PC-9 (cell line): ENCODE measurements around the gene PRM3. TPM values are rescaled to one million over a fixed set of nuclear protein-coding genes. Genes with fewer than 3 reads are reported as not detected.

ENCODE experiments used
- BruUV-seq: library from RNA; stranded (reverse); fragments of 400-500 nt; replicated peaks from 2 replicates; lab custom pipeline; 2021; lab: Mats Ljungman, UMichigan
- CTCF ChIA-PET: fragments of 300-600 bp; sonication (Branson Sonifier 250); formaldehyde crosslinking; loops from one replicate; lab custom pipeline; 2022; ENCODE audit warnings: antibody characterized with exemption; lab: Charles Lee
- POLR2A ChIA-PET: fragments of 300-600 bp; sonication (Branson Sonifier 250); formaldehyde crosslinking; loops from one replicate; lab custom pipeline; 2022; ENCODE audit warnings: antibody characterized with exemption; ENCODE audit not compliant: unreplicated experiment; lab: Charles Lee
- DNase-seq, 2 experiments: peaks; one replicate each; pipeline versions ENCODE4 v3.0.0 to v3.0.0-alpha.2; 2015 to 2022; ENCODE audit warnings: mixed read lengths in 1 of 2
- H2AFZ ChIP-seq: fragments of 200-600 bp; sonication (generic); 2 replicates; pipeline ENCODE4 v1.8.1; 2017; ENCODE audit warnings: antibody characterized with exemption
- H3F3A ChIP-seq: fragments of 200-600 bp; sonication (generic); 2 replicates; pipeline ENCODE4 v1.8.1; 2017; ENCODE audit warnings: antibody characterized with exemption, mild to moderate bottlenecking, low read depth; ENCODE audit not compliant: insufficient read depth
- H3K27ac ChIP-seq: fragments of 200-600 bp; sonication (generic); 2 replicates; pipeline ENCODE4 v1.6.1; 2016; ENCODE audit warnings: mixed run types
- H3K27me3 ChIP-seq: fragments of 200-600 bp; sonication (generic); 2 replicates; pipeline ENCODE4 v1.6.1; 2016; ENCODE audit warnings: low read depth, mixed run types; ENCODE audit not compliant: insufficient read depth
- H3K36me3 ChIP-seq: fragments of 200-600 bp; sonication (generic); 2 replicates; pipeline ENCODE4 v1.6.1; 2016; ENCODE audit warnings: low read depth, mixed run types
- H3K4me1 ChIP-seq: fragments of 200-600 bp; sonication (generic); replicated peaks from 2 replicates; pipeline ENCODE4 v1.6.1; 2016; ENCODE audit warnings: mixed run types; ENCODE audit not compliant: insufficient read depth
- H3K4me2 ChIP-seq: fragments of 200-600 bp; sonication (generic); 2 replicates; pipeline ENCODE4 v1.6.1; 2017; ENCODE audit warnings: mixed run types
- H3K4me3 ChIP-seq: fragments of 200-600 bp; sonication (generic); 2 replicates; pipeline ENCODE4 v1.6.1; 2016; ENCODE audit warnings: mixed run types
- H3K79me2 ChIP-seq: fragments of 200-600 bp; sonication (generic); 2 replicates; pipeline ENCODE4 v1.6.1; 2017; ENCODE audit warnings: low read depth, mixed run types
- H3K9me2 ChIP-seq: fragments of 200-600 bp; sonication (generic); 2 replicates; pipeline ENCODE4 v1.8.1; 2017; ENCODE audit warnings: mild to moderate bottlenecking; ENCODE audit not compliant: insufficient read depth
- H3K9me3 ChIP-seq: fragments of 200-600 bp; sonication (generic); 2 replicates; pipeline ENCODE4 v1.8.1; 2016; ENCODE audit warnings: low read depth; ENCODE audit not compliant: insufficient read depth
- H4K20me1 ChIP-seq: fragments of 200-600 bp; sonication (generic); 2 replicates; pipeline ENCODE4 v1.8.1; 2017; ENCODE audit not compliant: insufficient read depth
- CTCF ChIP-seq: fragments of 200-600 bp; sonication (generic); conservative IDR thresholded peaks from 2 replicates; pipeline ENCODE4 v1.6.1; 2017; ENCODE audit warnings: mixed run types, antibody characterized with exemption, mild to moderate bottlenecking, moderate library complexity
- EZH2 ChIP-seq: fragments of 200-600 bp; sonication (generic); IDR thresholded peaks from 2 replicates; pipeline ENCODE4 v1.8.0; 2017; ENCODE audit warnings: antibody characterized with exemption, low read depth
- intact Hi-C: fragments of 100-400 bp; cut with micrococcal nuclease; formaldehyde crosslinking; loops from one replicate; pipeline ENCODE4 v1.10.0; 2022; ENCODE audit not compliant: unreplicated experiment
- total RNA-seq: library from RNA; stranded (reverse); gene quantifications from 2 replicates; pipeline ENCODE4 v1.2.3, GENCODE V29; 2021

PRM3 gene
- total RNA-seq, 1 experiment from 2014 or later, result not detected

- no peaks in the 10 kb centered on the region for H3K36me3 ChIP-seq
- no peaks in the 10 kb centered on the region for H4K20me1 ChIP-seq
- BruUV-seq, result no TSS peak
- no peak overlapping the region for H3K4me3 ChIP-seq
- ChIA-PET CTCF (no interaction called here), POLR2A (no interaction called here)
- no peak overlapping the region for H3K4me2 ChIP-seq
- no peaks in the 10 kb centered on the region for H3K27me3 ChIP-seq
- no peaks in the 10 kb centered on the region for H3K9me3 ChIP-seq
- intact Hi-C loops, result no loop called here
- no peaks in the 10 kb centered on the region for H3K79me2 ChIP-seq
- no peak for DNase-seq
- H3K27ac ChIP-seq, result no peak overlapping the region
- TF ChIP-seq EZH2, result no peak
- TF ChIP-seq CTCF, result no peak
- no peaks in the 10 kb centered on the region for H3K9me2 ChIP-seq
- H3F3A ChIP-seq, result no peaks in the 10 kb centered on the region
- H3K4me1 ChIP-seq, result no peaks in the 10 kb centered on the region
- H2AFZ ChIP-seq, result no peak overlapping the region
Observed at GRCh38 chr16:11289202-11289601, 15.8 kb upstream of the PRM3 start.

- Histone ChIP-seq H3F3A (no peaks in the 10 kb centered on the region), H3K79me2 (no peaks in the 10 kb centered on the region), H4K20me1 (no peaks in the 10 kb centered on the region), H3K9me3 (no peaks in the 10 kb centered on the region), H2AFZ (no peak overlapping the region), H3K4me2 (no peak overlapping the region), H3K27ac (no peak overlapping the region), H3K4me1 (no peaks in the 10 kb centered on the region), H3K36me3 (no peaks in the 10 kb centered on the region), H3K4me3 (no peak overlapping the region), H3K9me2 (no peaks in the 10 kb centered on the region), H3K27me3 (no peaks in the 10 kb centered on the region)
- ChIA-PET POLR2A (no interaction called here), CTCF (no interaction called here)
- intact Hi-C loops, result no loop called here
- DNase-seq, result no peak
- TF ChIP-seq CTCF (no peak), EZH2 (no peak)
- no TSS peak for BruUV-seq
Observed at GRCh38 chr16:11285842-11286241, 12.4 kb upstream of the PRM3 start.

- CTCF ChIA-PET, result interaction anchor here (0.6 kb wide), 1 partner anchor 36 kb away, joined by 4 read pairs; no protein-coding TSS in a partner anchor
- TF ChIP-seq CTCF (no peak), EZH2 (no peak)
- Histone ChIP-seq H3K4me3 (no peak overlapping the region), H4K20me1 (no peaks in the 10 kb centered on the region), H3F3A (no peaks in the 10 kb centered on the region), H3K9me3 (no peaks in the 10 kb centered on the region), H2AFZ (no peak overlapping the region), H3K4me2 (no peak overlapping the region), H3K36me3 (no peaks in the 10 kb centered on the region), H3K9me2 (no peaks in the 10 kb centered on the region), H3K27ac (no peak overlapping the region), H3K27me3 (no peaks in the 10 kb centered on the region), H3K4me1 (no peaks in the 10 kb centered on the region), H3K79me2 (no peaks in the 10 kb centered on the region)
- DNase-seq, result no peak
- POLR2A ChIA-PET, result interaction anchor here (0.7 kb wide), 1 partner anchor 20 kb away, joined by 5 read pairs; no protein-coding TSS in a partner anchor
- BruUV-seq, result no TSS peak
- intact Hi-C loops, result no loop called here
Observed at GRCh38 chr16:11283820-11284248, 10.4 kb upstream of the PRM3 start.
